DOHH2 (cell line): ENCODE results near the gene TIGIT.

Experiments
- EZH2phosphoT487 ChIP-seq: fragments of 200-600 bp; sonication (generic); IDR thresholded peaks from 2 replicates; pipeline ENCODE4 v1.6.1; 2017; ENCODE audit warnings: borderline replicate concordance, mild to moderate bottlenecking, antibody characterized with exemption, low read length, moderate library complexity, mixed read lengths
- TF ChIP-seq, protein P1 (sequence below): fragments of 200-600 bp; sonication (generic); IDR thresholded peaks from one replicate; pipeline ENCODE4 v1.5.1; 2014; ENCODE audit warnings: antibody characterized with exemption, mild to moderate bottlenecking, low read depth, low read length; ENCODE audit not compliant: poor library complexity, severe bottlenecking

DNA sequence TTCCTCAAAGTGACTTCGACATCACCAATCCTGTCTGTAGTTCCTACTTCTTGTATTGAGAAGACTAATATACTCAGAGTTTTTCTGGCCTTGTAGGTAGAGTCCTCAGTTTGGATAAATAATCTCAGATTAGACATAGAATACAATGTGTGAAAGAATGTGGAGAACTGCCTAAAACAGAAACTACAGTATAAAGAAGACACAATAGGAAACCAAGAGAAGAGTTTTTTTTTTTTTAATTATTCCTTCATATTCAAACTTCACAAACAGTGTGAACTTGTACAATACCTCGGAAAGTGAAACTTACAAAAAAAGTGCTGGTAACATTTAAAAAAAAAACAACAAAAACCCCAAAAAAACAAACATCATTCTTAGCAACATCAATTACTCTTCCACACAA lies 20.5 kb downstream of the TIGIT start:
- TF ChIP-seq, protein P1, sequence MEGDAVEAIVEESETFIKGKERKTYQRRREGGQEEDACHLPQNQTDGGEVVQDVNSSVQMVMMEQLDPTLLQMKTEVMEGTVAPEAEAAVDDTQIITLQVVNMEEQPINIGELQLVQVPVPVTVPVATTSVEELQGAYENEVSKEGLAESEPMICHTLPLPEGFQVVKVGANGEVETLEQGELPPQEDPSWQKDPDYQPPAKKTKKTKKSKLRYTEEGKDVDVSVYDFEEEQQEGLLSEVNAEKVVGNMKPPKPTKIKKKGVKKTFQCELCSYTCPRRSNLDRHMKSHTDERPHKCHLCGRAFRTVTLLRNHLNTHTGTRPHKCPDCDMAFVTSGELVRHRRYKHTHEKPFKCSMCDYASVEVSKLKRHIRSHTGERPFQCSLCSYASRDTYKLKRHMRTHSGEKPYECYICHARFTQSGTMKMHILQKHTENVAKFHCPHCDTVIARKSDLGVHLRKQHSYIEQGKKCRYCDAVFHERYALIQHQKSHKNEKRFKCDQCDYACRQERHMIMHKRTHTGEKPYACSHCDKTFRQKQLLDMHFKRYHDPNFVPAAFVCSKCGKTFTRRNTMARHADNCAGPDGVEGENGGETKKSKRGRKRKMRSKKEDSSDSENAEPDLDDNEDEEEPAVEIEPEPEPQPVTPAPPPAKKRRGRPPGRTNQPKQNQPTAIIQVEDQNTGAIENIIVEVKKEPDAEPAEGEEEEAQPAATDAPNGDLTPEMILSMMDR = no peak
- TF ChIP-seq EZH2phosphoT487 = no peak
